H9 (cell line): Measurements from ENCODE around the gene GARIN5A. TPM values are rescaled to one million over a fixed set of nuclear protein-coding genes. Genes with fewer than 3 reads are reported as not detected.

Experiments
- DNase-seq: peaks from one replicate; pipeline ENCODE4 v3.0.0-alpha.2; 2017
- H2AFZ ChIP-seq: one replicate; pipeline ENCODE4 v1.6.1; 2013; ENCODE audit warnings: mild to moderate bottlenecking, low read length, control low read depth, moderate library complexity
- H2AK5ac ChIP-seq: 2 replicates; pipeline ENCODE4 v1.6.1; 2013; ENCODE audit warnings: low read length, control low read depth, mixed read lengths; ENCODE audit not compliant: insufficient read length
- H2BK120ac ChIP-seq: one replicate; pipeline ENCODE4 v1.6.1; 2013; ENCODE audit warnings: low read depth, mild to moderate bottlenecking, low read length, control low read depth, inconsistent platforms; ENCODE audit not compliant: poor library complexity, severe bottlenecking
- H2BK12ac ChIP-seq: 2 replicates; pipeline ENCODE4 v1.6.1; 2013; ENCODE audit warnings: low read length, control low read depth, mixed read lengths, low read depth; ENCODE audit not compliant: insufficient read length
- H2BK15ac ChIP-seq: 2 replicates; pipeline ENCODE4 v1.6.1; 2013; ENCODE audit warnings: low read depth, low read length, control low read depth
- H2BK20ac ChIP-seq: one replicate; pipeline ENCODE4 v1.6.1; 2013; ENCODE audit warnings: low read depth, mild to moderate bottlenecking, low read length, control low read depth, inconsistent platforms; ENCODE audit not compliant: poor library complexity, severe bottlenecking
- H2BK5ac ChIP-seq: 2 replicates; pipeline ENCODE4 v1.6.1; 2013; ENCODE audit warnings: low read length, control low read depth, mixed read lengths; ENCODE audit not compliant: insufficient read length
- H3K14ac ChIP-seq: 2 replicates; pipeline ENCODE4 v1.6.1; 2013; ENCODE audit warnings: low read length, control low read depth; ENCODE audit not compliant: insufficient read depth
- H3K18ac ChIP-seq: 2 replicates; pipeline ENCODE4 v1.6.1; 2013; ENCODE audit warnings: low read depth, mild to moderate bottlenecking, mixed read lengths, low read length, control low read depth; ENCODE audit not compliant: insufficient read length
- H3K23ac ChIP-seq: 2 replicates; pipeline ENCODE4 v1.6.1; 2013; ENCODE audit warnings: low read length, control low read depth, mixed read lengths, low read depth; ENCODE audit not compliant: insufficient read length
- H3K23me2 ChIP-seq: 2 replicates; pipeline ENCODE4 v1.6.1; 2013; ENCODE audit warnings: low read depth, mild to moderate bottlenecking, mixed read lengths, low read length, control low read depth; ENCODE audit not compliant: insufficient read length, poor library complexity, severe bottlenecking
- H3K27ac ChIP-seq: 2 replicates; pipeline ENCODE4 v1.5.1; 2013; ENCODE audit warnings: low read length, control low read depth, mixed read lengths, low read depth; ENCODE audit not compliant: insufficient read length
- H3K27me3 ChIP-seq: 2 replicates; pipeline ENCODE4 v1.6.1; 2013; ENCODE audit warnings: low read length, control low read depth, inconsistent platforms; ENCODE audit not compliant: insufficient read depth
- H3K4ac ChIP-seq: 2 replicates; pipeline ENCODE4 v1.6.1; 2013; ENCODE audit warnings: low read depth, mild to moderate bottlenecking, control low read depth, inconsistent platforms, low read length, moderate library complexity
- H3K4me1 ChIP-seq: 2 replicates; pipeline ENCODE4 v1.6.1; 2013; ENCODE audit warnings: low read length, control low read depth, inconsistent platforms; ENCODE audit not compliant: insufficient read depth
- H3K4me2 ChIP-seq: 2 replicates; pipeline ENCODE4 v1.6.1; 2013; ENCODE audit warnings: low read length, control low read depth, mixed read lengths; ENCODE audit not compliant: insufficient read length, insufficient read depth
- H3K56ac ChIP-seq: 2 replicates; pipeline ENCODE4 v1.6.1; 2013; ENCODE audit warnings: low read depth, mild to moderate bottlenecking, mixed read lengths, low read length, control low read depth; ENCODE audit not compliant: insufficient read length
- H3K79me1 ChIP-seq: 2 replicates; pipeline ENCODE4 v1.6.1; 2013; ENCODE audit warnings: low read depth, mild to moderate bottlenecking, moderate library complexity, low read length, control low read depth, inconsistent platforms; ENCODE audit not compliant: insufficient read depth, poor library complexity, severe bottlenecking
- H3K79me2 ChIP-seq: 2 replicates; pipeline ENCODE4 v1.6.1; 2013; ENCODE audit warnings: low read length, control low read depth, inconsistent platforms; ENCODE audit not compliant: insufficient read depth
- H3K9ac ChIP-seq: 2 replicates; pipeline ENCODE4 v1.6.1; 2013; ENCODE audit warnings: low read length, control low read depth, mixed read lengths; ENCODE audit not compliant: insufficient read length; ENCODE audit errors: extremely low read depth
- H3K9me3 ChIP-seq: one replicate; pipeline ENCODE4 v1.6.1; 2013; ENCODE audit warnings: low read depth, low read length, inconsistent platforms; ENCODE audit not compliant: control insufficient read depth
- H3T11ph ChIP-seq: one replicate; pipeline ENCODE4 v1.6.1; 2013; ENCODE audit warnings: mild to moderate bottlenecking, low read length, control low read depth, inconsistent platforms
- H4K20me1 ChIP-seq: one replicate; pipeline ENCODE4 v1.6.1; 2013; ENCODE audit not compliant: control insufficient read depth, insufficient read length, insufficient read depth
- H4K5ac ChIP-seq: 2 replicates; pipeline ENCODE4 v1.6.1; 2013; ENCODE audit warnings: low read depth, mild to moderate bottlenecking, mixed read lengths, low read length, control low read depth; ENCODE audit not compliant: insufficient read length
- H4K8ac ChIP-seq: replicated peaks from 2 replicates; pipeline ENCODE4 v1.6.1; 2013; ENCODE audit warnings: low read length, control low read depth, mixed read lengths, low read depth; ENCODE audit not compliant: insufficient read length
- H4K91ac ChIP-seq: 2 replicates; pipeline ENCODE4 v1.6.1; 2013; ENCODE audit warnings: low read depth, mild to moderate bottlenecking, moderate library complexity, mixed read lengths, low read length, control low read depth; ENCODE audit not compliant: insufficient read length
- H3K27ac Mint-ChIP-seq, 3 experiments: 2 replicates in 2 of 3; 3 replicates in 1 of 3; pipeline ENCODE4 v1.8.0; 2020 to 2021; ENCODE audit warnings: mixed read lengths in 3 of 3, mild to moderate bottlenecking in 1 of 3, moderate library complexity in 1 of 3
- H3K27me3 Mint-ChIP-seq: 2 replicates; pipeline ENCODE4 v1.8.0; 2021; ENCODE audit warnings: low read depth, mild to moderate bottlenecking, moderate library complexity, mixed read lengths
- H3K36me3 Mint-ChIP-seq, 3 experiments: 2 replicates in 2 of 3; 3 replicates in 1 of 3; pipeline ENCODE4 v1.8.0; 2020 to 2021; ENCODE audit warnings: low read depth in 3 of 3, mixed read lengths in 3 of 3; ENCODE audit not compliant: insufficient read depth in 1 of 3
- H3K4me1 Mint-ChIP-seq, 2 experiments: 2 replicates each; pipeline ENCODE4 v1.8.0; 2020; ENCODE audit warnings: mixed read lengths in 2 of 2
- H3K4me3 Mint-ChIP-seq, 2 experiments: 2 replicates in 1 of 2; 3 replicates in 1 of 2; pipeline ENCODE4 v1.8.0; 2020 to 2021; ENCODE audit warnings: mild to moderate bottlenecking in 2 of 2, mixed read lengths in 2 of 2, moderate library complexity in 1 of 2
- H3K9me3 Mint-ChIP-seq, 2 experiments: 2 replicates in 1 of 2; 3 replicates in 1 of 2; pipeline ENCODE4 v1.8.0; 2020; ENCODE audit warnings: mild to moderate bottlenecking in 2 of 2, mixed read lengths in 2 of 2, moderate library complexity in 1 of 2
- CTCF ChIP-seq: fragments of 200-600 bp; sonication (generic); conservative IDR thresholded peaks from 3 replicates; pipeline ENCODE4 v1.8.0; 2021; ENCODE audit warnings: antibody characterized with exemption, mild to moderate bottlenecking
- WGBS: extraction: QIAGEN DNeasy Blood & Tissue Kit; methylation state at CpG from one replicate; pipeline ENCODE4 v1.1.7; 2013; ENCODE audit warnings: missing lambda C conversion rate, low lambda C conversion rate, mixed read lengths; ENCODE audit not compliant: insufficient read length; ENCODE audit errors: extremely low coverage; 5-methylcytosine and 5-hydroxymethylcytosine counted together
- total RNA-seq: library from RNA; stranded (reverse); gene quantifications from 2 replicates; pipeline ENCODE4 v1.2.1, GENCODE V29; 2021

The GARIN5A gene
- total RNA-seq, 1 experiment from 2014 or later, result 9.5 TPM

DNA sequence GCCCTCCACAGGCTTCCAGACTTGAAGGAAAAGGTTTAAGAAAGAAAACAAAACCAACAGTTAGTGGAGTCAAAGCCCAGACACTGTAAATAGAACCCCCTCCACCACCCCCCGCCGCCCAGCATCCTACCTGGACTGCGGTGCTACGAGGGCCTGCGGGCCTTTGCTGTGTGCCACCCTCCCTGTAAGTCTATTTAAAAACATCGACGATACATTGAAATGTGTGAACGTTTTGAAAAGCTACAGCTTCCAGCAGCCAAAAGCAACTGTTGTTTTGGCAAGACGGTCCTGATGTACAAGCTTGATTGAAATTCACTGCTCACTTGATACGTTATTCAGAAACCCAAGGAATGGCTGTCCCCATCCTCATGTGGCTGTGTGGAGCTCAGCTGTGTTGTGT, 6.3 kb upstream of the GARIN5A start:
- no peak overlapping the region for H2AFZ ChIP-seq
- no peak overlapping the region for H3K27ac Mint-ChIP-seq
- H3K23me2 ChIP-seq, result no peaks in the 10 kb centered on the region
- H4K5ac ChIP-seq, result no peak overlapping the region
- peaks cover 2 to 7% of the 10 kb centered on the region in 2 experiments; a peak in 3 of 4 replicates for H3K4me1 Mint-ChIP-seq
- H2BK20ac ChIP-seq, result no peak overlapping the region
- H3K23ac ChIP-seq, result no peak overlapping the region
- H3K27me3 Mint-ChIP-seq, result peaks cover 29% of the 10 kb centered on the region
- no peak overlapping the region for H3K27ac ChIP-seq
- no peak overlapping the region for H3K9ac ChIP-seq
- H2BK15ac ChIP-seq, result no peak overlapping the region
- no peaks in the 10 kb centered on the region; the same call in 1 of the 2 replicates for H3K27me3 ChIP-seq
- no peak overlapping the region for H3K56ac ChIP-seq
- no peak overlapping the region for H3K14ac ChIP-seq
- H3K9me3 ChIP-seq, result peaks cover 14% of the 10 kb centered on the region
- H3K9me3 Mint-ChIP-seq, result peaks cover 27 to 42% of the 10 kb centered on the region in 2 experiments
- no peak overlapping the region for H3K4me2 ChIP-seq
- H3K4ac ChIP-seq, result no peak overlapping the region
- H2BK12ac ChIP-seq, result no peak overlapping the region
- peaks cover 56 to 75% (median 71%) of the 10 kb centered on the region in 3 experiments for H3K36me3 Mint-ChIP-seq
- TF ChIP-seq CTCF, result no peak
- no peaks in the 10 kb centered on the region for H4K20me1 ChIP-seq
- peaks cover 2% of the 10 kb centered on the region for H3K79me1 ChIP-seq
- no peak overlapping the region for H2BK5ac ChIP-seq
- WGBS, result no CpG with 5 or more reads among the region's 10 CpGs
- H2AK5ac ChIP-seq, result no peak overlapping the region
- no peaks in the 10 kb centered on the region for H3K4me1 ChIP-seq
- H4K8ac ChIP-seq, result no peak overlapping the region
- no peak overlapping the region for H3K18ac ChIP-seq
- no peak overlapping the region for H3K4me3 Mint-ChIP-seq
- no peak for DNase-seq
- H2BK120ac ChIP-seq, result no peak overlapping the region
- H3T11ph ChIP-seq, result no peak overlapping the region
- no peak overlapping the region for H4K91ac ChIP-seq
- peaks cover 2% of the 10 kb centered on the region; the same call in 1 of the 2 replicates for H3K79me2 ChIP-seq
